SHP77 (cell line): ENCODE measurements around the gene FAR2.
A peak's percentile ranks its signal among the peaks of the same experiment; 100 is the strongest.

Experiments used
- DNase-seq, 2 experiments: peaks; one replicate each; lab custom pipeline; 2025; lab: John Stamatoyannopoulos, UW

FAR2 gene

GRCh38 chr12:29204521-29204920 lies 55.4 kb downstream of the FAR2 start:
- DNase-seq: no peak

GRCh38 chr12:29207120-29207519 lies 58.0 kb downstream of the FAR2 start:
- DNase-seq: no peak

GRCh38 chr12:29208060-29208459 lies 59.0 kb downstream of the FAR2 start:
- DNase-seq: no peak

GRCh38 chr12:29208936-29209701 lies 60.0 kb downstream of the FAR2 start:
- DNase-seq: no peak

GRCh38 chr12:29211696-29212095 lies 62.6 kb downstream of the FAR2 start:
- DNase-seq: no peak

GRCh38 chr12:29212682-29213403 lies 63.8 kb downstream of the FAR2 start:
- DNase-seq: no peak

GRCh38 chr12:29216266-29216665 lies 67.2 kb downstream of the FAR2 start:
- no peak for DNase-seq

GRCh38 chr12:29216797-29217575 lies 67.9 kb downstream of the FAR2 start:
- no peak for DNase-seq

- peak; percentile 56 to 72 for DNase-seq
Measured at GRCh38 chr12:29220632-29221336, 71.7 kb downstream of the FAR2 start.

GRCh38 chr12:29222200-29222599 lies 73.1 kb downstream of the FAR2 start:
- DNase-seq: no peak

- DNase-seq: no peak
Measured at GRCh38 chr12:29223426-29223825, 74.3 kb downstream of the FAR2 start.

GRCh38 chr12:29223956-29224543 lies 75.0 kb downstream of the FAR2 start:
- no peak for DNase-seq

- no peak for DNase-seq
Measured at GRCh38 chr12:29224572-29224971, 75.5 kb downstream of the FAR2 start.

- DNase-seq: no peak
Measured at GRCh38 chr12:29225834-29226233, 76.8 kb downstream of the FAR2 start.

- no peak for DNase-seq
Measured at GRCh38 chr12:29226616-29227015, 77.5 kb downstream of the FAR2 start.

GRCh38 chr12:29228474-29229157 lies 79.5 kb downstream of the FAR2 start:
- no peak for DNase-seq

- DNase-seq: no peak
Measured at GRCh38 chr12:29229158-29229505, 80.1 kb downstream of the FAR2 start.

- DNase-seq: no peak
Measured at GRCh38 chr12:29229937-29230336, 80.9 kb downstream of the FAR2 start.

GRCh38 chr12:29230800-29231560 lies 81.9 kb downstream of the FAR2 start:
- DNase-seq: no peak

- DNase-seq: no peak
Measured at GRCh38 chr12:29232086-29232485, 83.0 kb downstream of the FAR2 start.
